Lower leg skin (tissue), 4 donors: Measurements from ENCODE around the gene LGALS12. TPM values are rescaled to one million over a fixed set of nuclear protein-coding genes. Genes with fewer than 3 reads are reported as not detected.

Experiments
- DNase-seq, 2 donors: peaks; one replicate each; pipeline ENCODE4 v3.0.0-alpha.2; 2019; ENCODE audit warnings: low spot score in 2 of 2
- H3K4me3 ChIP-seq: fragments of 200-600 bp; sonication (generic); 2 replicates; pipeline ENCODE4 v1.5.1; 2017; ENCODE audit warnings: mild to moderate bottlenecking, low read depth; ENCODE audit not compliant: poor library complexity, severe bottlenecking
- POLR2A ChIP-seq, 2 donors: fragments of 450-650 bp; IDR thresholded peaks; one replicate each; pipeline ENCODE4 v1.6.1; 2016 to 2017; ENCODE audit warnings: antibody characterized with exemption in 2 of 2, mild to moderate bottlenecking in 1 of 2, moderate library complexity in 1 of 2
- WGBS, 2 donors: methylation state at CpG; one replicate each; pipeline ENCODE4 v1.1.5; 2018; 5-methylcytosine and 5-hydroxymethylcytosine counted together
- intact Hi-C: fragments of 100-400 bp; cut with DNase I; formaldehyde crosslinking; loops from one replicate; pipeline ENCODE4 v1.15.0; 2023; ENCODE audit warnings: low total_unique reads
- total RNA-seq, 4 donors: library from RNA; depleted of rRNA; stranded (reverse); fragments of >200 nt; gene quantifications; one replicate each; pipeline ENCODE4 v1.1.0, GENCODE V29; 2016
- TF ChIP-seq, protein P1 (sequence below), 3 donors: fragments of 450-650 bp; IDR thresholded peaks; one replicate each; pipeline ENCODE4 v1.5.1; 2016; ENCODE audit warnings: antibody characterized with exemption in 3 of 3, mild to moderate bottlenecking in 3 of 3, moderate library complexity in 2 of 3

Gene LGALS12
- total RNA-seq, 4 donors from 2014 or later, result 0.17 to 2.5 (median 0.84) TPM; not detected in 1

DNA sequence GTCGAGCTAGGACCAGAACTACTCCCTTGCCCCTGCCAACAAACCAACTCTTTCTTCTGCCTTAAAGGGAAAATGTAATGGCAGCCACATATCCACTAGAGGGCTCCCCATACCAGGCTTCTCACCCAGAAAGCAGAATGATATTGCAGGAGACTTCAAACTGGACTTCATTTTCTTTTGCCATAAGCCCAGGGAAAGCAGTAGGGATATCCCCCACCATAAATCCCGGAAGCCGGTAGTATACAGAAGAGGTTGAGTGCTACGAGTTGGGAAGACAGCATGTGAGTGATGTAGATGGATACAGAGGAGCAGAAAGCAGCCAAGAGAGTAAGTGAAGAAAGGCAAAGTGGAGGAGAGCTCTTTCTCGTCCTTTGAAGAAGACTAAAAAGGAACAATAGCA is 27.0 kb upstream of the LGALS12 start:
- peak in 1 of 2 donors; percentile 47 for DNase-seq
- H3K4me3 ChIP-seq, result no peak overlapping the region
- 14 to 16% methylated on average over 5 of the region's 5 CpGs for WGBS, 2 donors
- TF ChIP-seq, protein P1, sequence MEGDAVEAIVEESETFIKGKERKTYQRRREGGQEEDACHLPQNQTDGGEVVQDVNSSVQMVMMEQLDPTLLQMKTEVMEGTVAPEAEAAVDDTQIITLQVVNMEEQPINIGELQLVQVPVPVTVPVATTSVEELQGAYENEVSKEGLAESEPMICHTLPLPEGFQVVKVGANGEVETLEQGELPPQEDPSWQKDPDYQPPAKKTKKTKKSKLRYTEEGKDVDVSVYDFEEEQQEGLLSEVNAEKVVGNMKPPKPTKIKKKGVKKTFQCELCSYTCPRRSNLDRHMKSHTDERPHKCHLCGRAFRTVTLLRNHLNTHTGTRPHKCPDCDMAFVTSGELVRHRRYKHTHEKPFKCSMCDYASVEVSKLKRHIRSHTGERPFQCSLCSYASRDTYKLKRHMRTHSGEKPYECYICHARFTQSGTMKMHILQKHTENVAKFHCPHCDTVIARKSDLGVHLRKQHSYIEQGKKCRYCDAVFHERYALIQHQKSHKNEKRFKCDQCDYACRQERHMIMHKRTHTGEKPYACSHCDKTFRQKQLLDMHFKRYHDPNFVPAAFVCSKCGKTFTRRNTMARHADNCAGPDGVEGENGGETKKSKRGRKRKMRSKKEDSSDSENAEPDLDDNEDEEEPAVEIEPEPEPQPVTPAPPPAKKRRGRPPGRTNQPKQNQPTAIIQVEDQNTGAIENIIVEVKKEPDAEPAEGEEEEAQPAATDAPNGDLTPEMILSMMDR (IDR thresholded peaks at IDR 0.05), result peak in 1 of 3 donors; percentile 65
- TF ChIP-seq POLR2A (IDR thresholded peaks at IDR 0.05), result no peak
- intact Hi-C loops, result loop anchor here (2.0 to 10.0 kb wide), 2 partner anchors 156 to 266 kb away; no protein-coding TSS in a partner anchor

- DNase-seq, result no peak
- no peak for TF ChIP-seq POLR2A (IDR thresholded peaks at IDR 0.05)
- TF ChIP-seq, protein P1 (IDR thresholded peaks at IDR 0.05), result no peak
- intact Hi-C loops, result no loop called here
- 88 to 89% methylated on average over 6 of the region's 6 CpGs for WGBS, 2 donors
- H3K4me3 ChIP-seq, result no peak overlapping the region
Observed at GRCh38 chr11:63480039-63480438, 25.8 kb upstream of the LGALS12 start.

DNA sequence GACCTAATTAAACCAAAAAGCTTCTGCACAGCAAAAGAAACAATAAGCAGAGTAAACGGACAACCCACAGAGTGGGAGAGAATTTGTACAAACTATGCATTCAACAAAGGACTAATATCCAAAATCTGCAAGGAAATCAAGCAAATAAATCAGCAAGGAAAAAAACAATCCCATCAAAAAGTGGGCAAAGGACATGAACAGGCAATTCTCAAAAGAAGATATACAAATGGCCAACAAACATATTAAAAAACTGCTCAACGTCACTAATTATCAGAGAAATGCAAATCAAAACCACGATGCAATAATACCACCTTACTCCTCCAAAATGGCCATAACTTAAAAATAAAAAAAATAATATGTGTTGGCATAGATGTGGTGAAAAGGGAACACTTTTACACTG is 20.1 kb upstream of the LGALS12 start:
- DNase-seq, result no peak
- intact Hi-C loops, result no loop called here
- WGBS, 2 donors, result 83 to 89% methylated on average over 3 of the region's 3 CpGs
- no peak for TF ChIP-seq POLR2A (IDR thresholded peaks at IDR 0.05)
- TF ChIP-seq, protein P1 (IDR thresholded peaks at IDR 0.05), result no peak
- no peak overlapping the region for H3K4me3 ChIP-seq

DNA sequence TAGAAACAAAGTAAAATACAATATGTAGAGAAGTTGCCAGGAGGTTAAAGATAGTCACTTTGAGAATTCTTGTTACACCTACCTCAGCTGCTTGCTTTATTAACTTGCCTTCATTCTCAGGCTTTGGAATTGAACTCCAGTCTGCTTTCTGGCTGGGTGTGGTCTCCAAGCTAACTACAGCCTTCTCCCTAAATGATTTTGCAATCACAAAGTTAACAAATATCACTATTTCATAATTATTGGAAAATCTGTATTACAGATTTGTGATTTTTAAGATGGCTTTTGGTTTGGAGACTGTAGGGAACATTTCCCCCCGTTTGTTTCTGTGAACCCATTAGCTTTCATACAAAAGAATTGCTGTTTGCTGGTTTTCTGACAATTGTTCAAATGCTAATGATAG is 17.1 kb upstream of the LGALS12 start:
- TF ChIP-seq POLR2A (IDR thresholded peaks at IDR 0.05), result no peak
- TF ChIP-seq, protein P1 (IDR thresholded peaks at IDR 0.05), result no peak
- WGBS, 2 donors, result 47 to 66% methylated on average over 1 of the region's 1 CpG
- intact Hi-C loops, result no loop called here
- no peak overlapping the region for H3K4me3 ChIP-seq
- DNase-seq, result no peak

DNA sequence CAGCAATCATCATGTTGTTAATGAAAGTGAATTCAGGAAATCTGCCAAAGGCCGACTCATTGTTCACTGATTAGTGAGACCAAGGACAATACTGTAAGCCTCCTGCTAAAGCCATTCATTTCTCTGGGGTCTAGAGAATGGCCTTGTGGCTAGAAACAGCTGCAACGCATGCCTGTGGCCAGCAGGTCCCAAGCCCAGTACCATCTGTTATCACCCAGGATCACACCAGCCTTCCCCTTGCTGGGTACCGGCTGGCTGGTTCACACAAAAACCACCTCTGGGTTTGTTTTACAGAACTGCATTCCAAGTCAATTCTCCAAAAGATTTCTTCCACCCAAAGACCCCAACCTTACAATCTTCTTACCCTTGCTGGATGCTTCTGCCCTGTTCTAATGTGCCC is 16.0 kb upstream of the LGALS12 start:
- TF ChIP-seq, protein P1 (IDR thresholded peaks at IDR 0.05), result no peak
- TF ChIP-seq POLR2A (IDR thresholded peaks at IDR 0.05), result no peak
- DNase-seq, result no peak
- no peak overlapping the region for H3K4me3 ChIP-seq
- WGBS, 2 donors, result 57 to 61% methylated on average over 3 of the region's 3 CpGs
- intact Hi-C loops, result no loop called here

GRCh38 chr11:63490551-63491239 is 15.2 kb upstream of the LGALS12 start, which contains the start of gene PLAAT5:
TSS of gene PLAAT5 (minus strand) at chr11:63491167. CDS start at chr11:63491034, 133 bp downstream.
- peak within 1 kb of the TSS; percentile 27 for H3K4me3 ChIP-seq
- intact Hi-C loops, result no loop called here
- WGBS, 2 donors, result 4 to 7% methylated on average over 45 to 60 of the region's 60 CpGs
- TF ChIP-seq POLR2A (IDR thresholded peaks at IDR 0.05), result no peak
- TF ChIP-seq, protein P1 (IDR thresholded peaks at IDR 0.05), result no peak
- DNase-seq, result no peak
